Ishikawa (cell line): Measurements from ENCODE around the gene FRZB.
A peak's percentile ranks its signal among the peaks of the same experiment; 100 is the strongest.

Experiments used
- CEBPB ChIP-seq: IDR thresholded peaks from 2 replicates; pipeline ENCODE4 v1.6.1; 2012
- CREB1 ChIP-seq: IDR thresholded peaks from 2 replicates; pipeline ENCODE4 v1.6.1; 2012; ENCODE audit warnings: low read depth
- EGR1 ChIP-seq: IDR thresholded peaks from 2 replicates; pipeline ENCODE4 v1.6.1; 2012
- EP300 ChIP-seq: IDR thresholded peaks from 2 replicates; pipeline ENCODE4 v1.6.1; 2012; ENCODE audit warnings: borderline replicate concordance
- FOXM1 ChIP-seq: IDR thresholded peaks from 2 replicates; pipeline ENCODE4 v1.6.1; 2012; ENCODE audit warnings: low read depth, borderline replicate concordance
- MAX ChIP-seq: IDR thresholded peaks from 2 replicates; pipeline ENCODE4 v1.6.1; 2012
- NFIC ChIP-seq: IDR thresholded peaks from 2 replicates; pipeline ENCODE4 v1.6.1; 2012
- RAD21 ChIP-seq: IDR thresholded peaks from 2 replicates; pipeline ENCODE4 v1.6.1; 2012; ENCODE audit warnings: low read depth
- REST ChIP-seq: IDR thresholded peaks from 2 replicates; pipeline ENCODE4 v1.6.1; 2012; ENCODE audit warnings: low read depth, mild to moderate bottlenecking
- TAF1 ChIP-seq: IDR thresholded peaks from 2 replicates; pipeline ENCODE4 v1.6.1; 2012; ENCODE audit warnings: low read depth, mild to moderate bottlenecking
- TCF12 ChIP-seq: IDR thresholded peaks from 2 replicates; pipeline ENCODE4 v1.6.1; 2012; ENCODE audit warnings: low read depth
- TEAD4 ChIP-seq: IDR thresholded peaks from 2 replicates; pipeline ENCODE4 v1.6.1; 2012
- USF1 ChIP-seq: IDR thresholded peaks from 2 replicates; pipeline ENCODE4 v1.6.1; 2012
- YY1 ChIP-seq: IDR thresholded peaks from 2 replicates; pipeline ENCODE4 v1.6.1; 2012; ENCODE audit warnings: low read depth
- ZBTB7A ChIP-seq: IDR thresholded peaks from 2 replicates; pipeline ENCODE4 v1.6.1; 2012; ENCODE audit warnings: low read depth

The FRZB gene

DNA sequence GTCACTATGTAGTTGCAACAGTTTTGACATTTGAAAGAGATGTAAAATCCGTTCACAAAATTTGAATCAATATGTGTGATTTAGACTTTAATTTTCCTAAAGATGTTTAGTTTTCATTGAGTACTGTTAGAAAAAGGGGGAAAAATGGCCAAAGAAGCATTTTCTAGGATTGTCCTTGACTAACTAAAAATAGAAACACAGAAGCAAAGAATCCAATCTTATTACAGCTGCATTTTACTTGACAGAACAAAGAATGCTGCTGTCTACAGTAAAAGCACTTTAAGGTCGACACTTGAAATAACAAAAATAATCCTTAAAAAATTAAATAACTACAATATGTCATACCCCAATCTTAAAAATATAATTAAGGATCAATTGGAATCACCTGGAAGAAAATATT lies 48.9 kb downstream of the FRZB start:
- TF ChIP-seq ZBTB7A = no peak
- no peak for TF ChIP-seq FOXM1
- TF ChIP-seq TCF12 = no peak
- TF ChIP-seq MAX = no peak
- no peak for TF ChIP-seq NFIC
- no peak for TF ChIP-seq USF1
- TF ChIP-seq REST = no peak
- TF ChIP-seq CEBPB = no peak
- TF ChIP-seq YY1 = no peak
- no peak for TF ChIP-seq CREB1
- no peak for TF ChIP-seq EP300
- TF ChIP-seq RAD21 = no peak
- TF ChIP-seq EGR1 = no peak
- TF ChIP-seq TAF1 = no peak

- no peak for TF ChIP-seq EGR1
- 0 out of 2 replicates have a peak, but pooled peaks have one; percentile 8 for TF ChIP-seq TEAD4
Observed at GRCh38 chr2:182816866-182817265, 49.6 kb downstream of the FRZB start.

DNA sequence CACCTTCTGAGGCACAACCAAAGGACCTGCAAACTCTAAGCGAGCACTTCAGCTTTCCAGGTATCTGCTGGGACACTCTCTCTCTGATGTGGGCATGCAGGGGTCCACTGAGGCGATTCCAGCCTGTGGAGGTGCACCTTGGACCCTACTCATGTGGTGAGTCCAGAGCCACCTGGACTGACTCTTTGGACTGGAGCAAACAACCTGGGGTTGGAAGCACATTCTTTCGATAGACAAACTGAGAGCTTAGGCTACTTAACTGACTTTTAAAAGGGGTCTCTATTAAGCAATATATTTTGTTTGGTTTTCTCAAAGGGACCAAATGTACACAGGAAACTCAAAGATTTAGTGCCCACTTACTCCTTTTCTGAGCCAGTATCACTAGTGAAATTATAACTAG lies 51.6 kb downstream of the FRZB start:
- no peak for TF ChIP-seq EP300
- no peak for TF ChIP-seq TAF1
- TF ChIP-seq FOXM1 = no peak
- no peak for TF ChIP-seq CEBPB
- no peak for TF ChIP-seq RAD21
- no peak for TF ChIP-seq USF1
- TF ChIP-seq REST = no peak
- TF ChIP-seq CREB1 = no peak
- TF ChIP-seq TCF12 = no peak
- TF ChIP-seq YY1 = no peak
- no peak for TF ChIP-seq MAX
- TF ChIP-seq ZBTB7A = no peak

- TF ChIP-seq RAD21 = no peak
- no peak for TF ChIP-seq TCF12
- no peak for TF ChIP-seq CEBPB
- no peak for TF ChIP-seq ZBTB7A
Observed at GRCh38 chr2:182814380-182814779, 52.1 kb downstream of the FRZB start.

GRCh38 chr2:182810087-182810486 lies 56.4 kb downstream of the FRZB start:
- TF ChIP-seq TCF12 (no peak), EGR1 (no peak), USF1 (no peak), EP300 (no peak), MAX (no peak), NFIC (no peak), FOXM1 (no peak), RAD21 (no peak), YY1 (no peak), ZBTB7A (no peak), TAF1 (no peak), TEAD4 (no peak), REST (no peak), CEBPB (no peak), CREB1 (no peak)
